NCI-H2171 (cell line): ENCODE results near the gene UBE2D3.

ENCODE experiments used
- DNase-seq: peaks from one replicate; lab custom pipeline; 2025; lab: John Stamatoyannopoulos, UW

The UBE2D3 gene

DNA sequence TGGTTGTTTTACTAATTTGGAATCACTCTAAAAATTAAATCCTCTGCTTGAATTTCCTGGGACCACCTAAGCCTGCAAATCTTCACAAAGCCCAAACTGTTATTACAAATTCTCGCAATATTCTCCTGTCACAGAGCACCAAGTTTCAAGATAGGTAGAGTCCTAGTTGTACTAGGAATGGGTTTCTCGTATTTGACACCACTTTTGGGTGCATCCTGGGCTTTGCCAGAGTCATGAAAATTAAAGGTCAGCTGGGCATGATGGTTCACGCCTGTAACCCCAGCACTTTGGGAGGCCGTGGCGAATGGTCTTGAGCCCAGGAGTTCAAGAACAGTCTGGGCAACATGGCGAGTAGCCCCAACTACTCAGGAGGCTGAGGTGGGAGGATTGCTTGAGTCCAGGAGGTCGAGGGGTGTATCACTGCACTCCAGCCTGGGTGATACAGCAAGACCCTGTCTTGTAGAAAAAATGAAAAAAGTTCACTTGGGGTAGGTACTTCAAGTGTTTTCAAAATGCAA is 36.0 kb downstream of the UBE2D3 start:
- no peak for DNase-seq

DNA sequence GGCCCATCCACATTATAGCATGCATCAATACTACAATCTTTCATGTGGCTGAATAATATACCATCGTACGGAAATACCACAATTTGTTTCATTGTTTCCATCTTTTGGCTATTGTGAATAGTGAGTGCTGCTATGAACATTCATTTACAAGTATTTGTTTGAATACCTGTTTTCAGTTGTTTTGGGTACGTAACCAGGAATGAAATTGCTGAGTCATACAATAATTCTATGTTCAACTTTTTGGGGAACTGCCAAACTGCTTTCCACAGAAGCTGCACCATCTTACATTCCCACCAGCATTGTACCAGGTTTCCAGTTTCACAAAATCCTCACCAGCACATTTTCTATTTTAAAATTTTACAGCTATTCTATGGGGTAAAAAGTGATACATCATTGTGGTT is 38.0 kb downstream of the UBE2D3 start:
- no peak for DNase-seq

- no peak for DNase-seq
Measured at GRCh38 chr4:102787944-102788343, 39.4 kb downstream of the UBE2D3 start.

GRCh38 chr4:102787096-102787881 is 40.1 kb downstream of the UBE2D3 start:
- no peak for DNase-seq

DNA sequence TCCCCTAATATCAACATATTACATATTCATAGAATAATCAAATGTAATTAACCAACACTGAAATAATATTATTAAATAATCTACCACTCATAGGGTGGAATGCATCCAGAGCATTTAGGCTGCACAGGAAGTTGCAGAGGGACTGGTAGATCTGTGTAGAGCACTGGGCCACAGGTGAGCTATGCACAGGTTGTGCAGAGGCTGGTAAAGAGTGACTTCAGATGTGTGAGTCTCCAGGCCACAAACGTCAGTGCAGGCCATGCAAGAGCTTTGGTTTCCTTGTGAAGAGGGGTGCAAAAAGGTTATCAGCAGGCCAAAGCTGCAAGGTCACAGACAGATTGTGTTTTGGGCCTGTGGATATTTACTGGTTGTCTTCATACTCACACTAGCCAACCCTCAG is 41.1 kb downstream of the UBE2D3 start:
- no peak for DNase-seq

DNA sequence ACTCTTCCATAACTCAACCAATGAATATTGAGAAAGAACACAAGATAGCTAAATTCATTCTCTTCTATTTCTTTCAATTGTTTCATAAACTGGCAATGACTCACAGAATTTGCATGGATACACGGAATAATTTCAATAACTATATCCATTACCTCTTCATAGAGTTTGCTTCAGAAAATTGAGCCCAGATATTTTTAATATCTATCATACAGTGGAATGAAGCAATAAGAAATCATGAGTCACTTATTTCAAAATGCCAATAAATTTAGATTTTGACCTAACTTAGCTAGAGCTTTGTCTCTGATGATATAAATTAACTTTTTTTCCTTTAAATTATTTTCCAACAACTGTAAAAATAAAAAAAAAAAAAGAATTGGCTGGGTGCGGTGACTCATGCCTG is 44.3 kb downstream of the UBE2D3 start:
- DNase-seq: no peak

GRCh38 chr4:102781570-102781969 is 45.8 kb downstream of the UBE2D3 start:
- no peak for DNase-seq

- DNase-seq: no peak
Measured at GRCh38 chr4:102780476-102781144, 46.7 kb downstream of the UBE2D3 start.

DNA sequence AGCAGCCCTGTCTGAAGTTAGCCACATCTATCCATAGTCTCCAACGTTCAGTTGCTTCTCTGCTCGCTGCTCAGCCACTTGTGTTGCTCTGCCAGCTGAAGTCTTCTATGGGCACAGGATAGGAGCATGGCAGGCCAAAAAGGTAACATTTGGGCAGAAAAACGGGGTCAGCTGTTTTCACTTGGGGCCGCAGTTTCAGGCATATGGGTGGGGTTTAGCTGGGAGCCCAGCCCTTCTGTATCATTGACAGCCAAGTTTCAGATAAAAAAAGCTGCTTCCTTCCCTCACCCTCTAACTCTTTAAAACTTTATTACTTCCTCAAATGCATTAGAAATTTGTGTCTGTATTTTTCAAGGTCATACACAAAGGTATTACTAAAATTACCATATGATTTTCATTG is 48.1 kb downstream of the UBE2D3 start:
- no peak for DNase-seq

GRCh38 chr4:102778720-102779119 is 48.6 kb downstream of the UBE2D3 start:
- DNase-seq: no peak

- no peak for DNase-seq
Measured at GRCh38 chr4:102775805-102776204, 51.5 kb downstream of the UBE2D3 start.

DNA sequence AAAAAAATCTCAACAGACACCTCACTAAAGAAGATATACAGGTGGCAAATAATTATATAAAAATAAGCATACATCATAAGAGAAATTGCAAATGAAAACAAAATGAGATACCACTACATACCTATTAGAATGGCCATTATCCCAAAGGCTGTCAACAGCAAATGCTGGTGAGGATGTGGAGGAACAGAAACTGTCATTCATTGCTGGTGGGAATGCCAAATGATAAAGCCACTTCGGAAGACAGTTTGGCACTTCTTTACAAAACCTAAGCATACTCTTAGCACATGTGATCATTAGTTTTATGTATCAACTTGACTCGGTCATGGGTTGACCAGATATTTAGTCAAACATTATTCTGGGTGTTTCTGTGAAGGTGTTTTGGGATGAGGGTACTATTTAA is 53.1 kb downstream of the UBE2D3 start:
- no peak for DNase-seq

DNA sequence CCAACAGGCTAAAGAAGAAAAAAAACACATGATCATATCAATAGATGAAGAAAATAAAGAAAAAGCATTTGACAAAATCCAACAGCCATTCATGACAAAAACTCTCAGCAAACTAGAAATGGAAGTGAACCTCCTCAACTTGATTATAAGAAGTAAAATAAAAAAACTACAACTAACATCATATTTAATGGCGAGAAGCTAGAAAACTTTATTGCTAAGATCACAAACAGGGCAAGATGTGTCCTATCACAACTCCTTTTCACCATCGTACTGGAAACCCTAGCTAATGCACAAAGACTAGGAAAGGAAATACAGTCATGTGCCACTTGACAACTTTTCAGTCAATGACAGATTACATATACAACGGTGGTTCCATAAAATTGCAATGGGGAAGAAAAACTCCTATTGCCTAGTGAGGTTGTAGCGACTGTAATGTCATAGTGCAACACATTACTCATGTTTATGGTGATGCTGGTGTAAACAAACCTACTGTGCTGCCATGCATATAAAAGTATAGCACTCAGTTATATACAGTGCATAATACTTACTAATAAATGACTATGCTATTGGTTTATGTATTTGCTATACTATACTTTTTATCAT is 54.5 kb downstream of the UBE2D3 start:
- DNase-seq: no peak

DNA sequence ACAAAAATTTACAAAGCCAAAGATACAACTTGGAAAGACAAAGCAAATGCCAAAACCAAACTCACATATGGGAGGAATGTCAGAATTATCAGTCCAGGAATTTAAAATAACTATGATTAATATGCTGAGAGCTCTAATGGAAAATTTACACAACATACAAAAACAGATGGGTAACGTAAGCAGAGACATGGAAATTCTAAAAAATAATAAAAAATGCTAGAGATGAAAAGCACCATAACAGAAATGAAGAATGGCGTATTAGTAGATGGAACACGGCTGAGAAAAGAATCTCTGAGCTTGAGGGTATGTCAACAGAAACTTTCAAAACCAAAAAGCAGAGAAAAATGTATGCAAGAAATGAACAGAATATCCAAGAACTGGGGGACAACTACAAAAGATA is 62.5 kb downstream of the UBE2D3 start:
- no peak for DNase-seq

DNA sequence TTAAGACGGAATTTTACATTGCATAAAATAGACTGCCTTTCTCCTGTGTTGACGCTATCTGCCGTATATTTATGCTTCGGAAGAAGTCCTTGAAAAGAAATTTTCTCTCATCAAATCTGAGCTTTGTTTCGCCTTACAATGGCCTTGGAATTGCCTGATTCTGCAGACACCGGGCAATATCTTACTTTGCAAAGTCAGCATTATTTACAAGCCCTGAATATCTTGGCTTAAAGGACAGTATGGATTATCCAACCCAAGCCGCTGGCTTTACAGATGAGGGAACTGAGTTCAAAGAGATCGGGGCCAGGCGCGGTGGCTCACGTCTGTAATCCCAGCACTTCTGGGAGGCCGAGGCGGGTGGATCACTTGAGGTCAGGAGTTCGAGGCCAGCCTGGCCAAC is 65.4 kb downstream of the UBE2D3 start:
- DNase-seq: no peak

DNA sequence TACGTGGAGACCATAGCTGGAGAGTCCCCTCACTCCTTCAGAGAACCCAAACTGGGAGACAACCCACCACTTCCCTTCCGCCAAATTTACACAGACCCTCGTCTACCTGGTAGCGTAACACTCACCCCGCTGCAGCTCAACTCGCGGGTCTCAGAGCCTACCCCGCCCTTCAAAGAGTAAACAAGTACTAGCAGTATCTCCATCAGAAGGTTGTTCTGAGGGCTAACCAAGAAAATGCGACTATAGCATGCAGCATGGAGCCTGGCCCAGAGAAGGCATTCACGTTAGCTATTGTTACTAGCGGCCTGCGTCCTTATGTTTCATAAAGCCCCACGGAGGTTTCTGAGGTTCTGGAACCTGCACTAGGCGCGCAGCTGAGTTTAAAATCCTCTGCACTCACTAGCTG is 66.1 kb downstream of the UBE2D3 start:
- DNase-seq: no peak

- peak; percentile 60 for DNase-seq
Measured at GRCh38 chr4:102760645-102761295, 66.6 kb downstream of the UBE2D3 start, which contains the start of gene MANBA. TSS of gene MANBA (minus strand) at chr4:102760968. CDS start at chr4:102760894, 74 bp downstream.

- no peak for DNase-seq
Measured at GRCh38 chr4:102759831-102760644, 67.3 kb downstream of the UBE2D3 start.

DNA sequence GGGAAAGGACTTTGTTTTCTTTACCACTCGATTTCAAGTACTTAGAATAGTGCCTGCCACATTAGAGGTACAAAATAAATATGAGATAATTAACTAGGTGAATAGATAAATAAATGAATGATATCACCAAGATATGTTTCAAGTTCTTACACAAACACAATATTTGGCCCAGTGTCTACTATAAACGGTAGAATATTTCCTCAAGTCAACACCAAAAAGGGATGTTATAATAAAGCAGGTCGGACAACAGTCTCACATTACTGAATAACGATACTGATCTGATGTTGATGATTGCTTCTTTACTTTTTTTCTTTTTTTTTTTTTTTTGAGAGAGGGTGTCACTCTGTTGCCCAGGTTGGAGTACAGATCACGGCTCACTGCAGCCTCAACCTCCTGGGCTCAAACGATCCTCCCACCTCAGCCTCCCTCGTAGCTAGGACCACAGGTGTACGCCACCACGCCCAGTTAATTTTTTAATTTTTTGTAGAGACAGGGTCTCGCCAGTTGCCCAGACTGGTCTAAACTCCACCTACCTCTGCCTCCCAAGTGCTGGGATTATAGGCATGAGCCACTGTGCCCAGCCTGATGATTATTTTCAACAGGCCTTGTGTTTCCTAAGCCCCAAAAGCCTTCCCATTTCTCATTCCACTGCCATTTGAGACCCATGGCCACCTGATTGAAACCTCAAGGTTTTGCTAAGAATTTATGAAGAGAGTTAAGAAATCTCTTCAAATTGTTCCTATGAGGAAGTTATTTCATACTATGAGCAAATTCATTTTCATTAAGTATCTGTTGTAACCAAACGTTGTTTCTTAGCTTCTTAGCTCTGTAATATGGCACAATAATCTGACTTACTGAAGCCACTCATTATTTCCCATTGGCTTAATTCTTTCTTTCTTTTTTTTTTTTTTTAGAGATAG is 68.8 kb downstream of the UBE2D3 start:
- DNase-seq: no peak

DNA sequence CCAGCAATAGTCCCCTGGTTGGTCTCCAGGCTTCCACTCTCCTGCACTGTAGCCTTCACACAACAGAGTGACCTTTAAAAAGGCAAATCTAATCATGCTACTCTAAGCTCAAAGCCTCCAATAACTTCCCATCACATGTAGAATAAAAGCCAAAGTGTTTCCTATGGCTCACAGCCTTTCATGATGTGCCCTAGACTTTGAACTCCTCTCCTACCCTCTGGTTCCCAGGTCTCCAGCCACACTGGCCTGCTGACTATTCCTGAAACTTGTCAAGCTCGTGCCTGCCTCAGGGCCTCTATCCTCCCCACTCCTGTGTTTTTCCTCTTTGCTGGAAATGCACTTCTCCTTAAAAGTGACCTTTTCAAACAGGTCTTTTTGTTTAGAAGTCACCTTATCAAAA is 69.7 kb downstream of the UBE2D3 start:
- no peak for DNase-seq
